OCI-LY7 (cell line): Measurements from ENCODE around the gene SCN3A. TPM values are rescaled to one million over a fixed set of nuclear protein-coding genes. Genes with fewer than 3 reads are reported as not detected.

Experiments used
- BruUV-seq: library from RNA; stranded (reverse); fragments of 400-500 nt; replicated peaks from 2 replicates; lab custom pipeline; 2021; lab: Mats Ljungman, UMichigan
- CTCF ChIA-PET: fragments of 300-600 bp; sonication (Branson Sonifier 250); formaldehyde crosslinking; loops from one replicate; lab custom pipeline; 2022; ENCODE audit warnings: antibody characterized with exemption; ENCODE audit not compliant: unreplicated experiment; lab: Charles Lee
- POLR2A ChIA-PET: fragments of 300-600 bp; sonication (Branson Sonifier 250); formaldehyde crosslinking; loops from one replicate; lab custom pipeline; 2022; ENCODE audit warnings: antibody characterized with exemption; lab: Charles Lee
- DNase-seq: peaks from one replicate; pipeline ENCODE4 v3.0.0-alpha.2; 2015; ENCODE audit warnings: low spot score
- H2AFZ ChIP-seq: fragments of 200-600 bp; sonication (generic), shearing (Covaris generic); 2 replicates; pipeline ENCODE4 v1.6.1; 2014; ENCODE audit warnings: mild to moderate bottlenecking, antibody characterized with exemption, low read length, moderate library complexity
- H3K27ac ChIP-seq: fragments of 200-600 bp; sonication (generic); 2 replicates; pipeline ENCODE4 v1.5.1; 2014; ENCODE audit warnings: mixed run types, low read depth, mild to moderate bottlenecking, moderate library complexity, low read length, inconsistent platforms; ENCODE audit not compliant: poor library complexity, severe bottlenecking
- H3K36me3 ChIP-seq: fragments of 200-600 bp; sonication (generic); 2 replicates; pipeline ENCODE4 v1.6.1; 2014; ENCODE audit warnings: mild to moderate bottlenecking, antibody characterized with exemption, low read length, moderate library complexity, mixed read lengths; ENCODE audit not compliant: insufficient read depth
- H3K4me1 ChIP-seq: fragments of 200-600 bp; sonication (generic); 2 replicates; pipeline ENCODE4 v1.5.1; 2014; ENCODE audit warnings: mild to moderate bottlenecking, low read length; ENCODE audit not compliant: insufficient read depth, poor library complexity, severe bottlenecking
- H3K4me2 ChIP-seq: fragments of 200-600 bp; sonication (generic); 2 replicates; pipeline ENCODE4 v1.6.1; 2014; ENCODE audit warnings: mild to moderate bottlenecking, low read length
- H3K4me3 ChIP-seq: fragments of 200-600 bp; sonication (generic); 2 replicates; pipeline ENCODE4 v1.5.1; 2014; ENCODE audit warnings: mild to moderate bottlenecking, low read depth, low read length; ENCODE audit not compliant: poor library complexity, severe bottlenecking
- H3K79me2 ChIP-seq: fragments of 200-600 bp; sonication (generic); 2 replicates; pipeline ENCODE4 v1.6.1; 2016; ENCODE audit warnings: low read depth, mild to moderate bottlenecking, low read length, moderate library complexity, mixed read lengths; ENCODE audit not compliant: insufficient read depth
- H3K9me2 ChIP-seq: fragments of 200-600 bp; sonication (generic); 2 replicates; pipeline ENCODE4 v1.6.1; 2016; ENCODE audit warnings: mild to moderate bottlenecking, low read length, mixed read lengths; ENCODE audit not compliant: insufficient read depth
- H3K9me3 ChIP-seq: fragments of 200-600 bp; sonication (generic); 2 replicates; pipeline ENCODE4 v1.6.1; 2014; ENCODE audit warnings: mild to moderate bottlenecking, mixed run types, low read length, mixed read lengths
- H4K20me1 ChIP-seq: fragments of 200-600 bp; sonication (generic); 2 replicates; pipeline ENCODE4 v1.6.1; 2014; ENCODE audit warnings: mild to moderate bottlenecking, antibody characterized with exemption, low read length, moderate library complexity, mixed read lengths; ENCODE audit not compliant: insufficient read depth
- EZH2phosphoT487 ChIP-seq: fragments of 200-600 bp; sonication (generic); IDR thresholded peaks from 2 replicates; pipeline ENCODE4 v1.6.1; 2018; ENCODE audit warnings: low read depth, borderline replicate concordance, mild to moderate bottlenecking, mixed run types, antibody characterized with exemption, low read length, moderate library complexity, mixed read lengths
- intact Hi-C: fragments of 100-400 bp; cut with micrococcal nuclease; formaldehyde crosslinking; loops from one replicate; pipeline ENCODE4 v1.10.0; 2022; ENCODE audit not compliant: unreplicated experiment
- total RNA-seq, 2 experiments: library from RNA; depleted of rRNA in 1 of 2; stranded (reverse); fragments of >200 nt in 1 of 2; shearing (Covaris generic) in 1 of 2; gene quantifications; 2 replicates each; pipeline ENCODE4 v1.2.3, GENCODE V29; 2014 to 2022
- TF ChIP-seq, protein P1 (sequence below): fragments of 200-600 bp; sonication (generic); conservative IDR thresholded peaks from 2 replicates; pipeline ENCODE4 v1.5.1; 2014; ENCODE audit warnings: mild to moderate bottlenecking, antibody characterized with exemption, low read length, moderate library complexity, mixed read lengths

Gene SCN3A
- total RNA-seq, 2 experiments from 2014 or later, result 7.1 to 8.0 TPM

- TF ChIP-seq, protein P1, sequence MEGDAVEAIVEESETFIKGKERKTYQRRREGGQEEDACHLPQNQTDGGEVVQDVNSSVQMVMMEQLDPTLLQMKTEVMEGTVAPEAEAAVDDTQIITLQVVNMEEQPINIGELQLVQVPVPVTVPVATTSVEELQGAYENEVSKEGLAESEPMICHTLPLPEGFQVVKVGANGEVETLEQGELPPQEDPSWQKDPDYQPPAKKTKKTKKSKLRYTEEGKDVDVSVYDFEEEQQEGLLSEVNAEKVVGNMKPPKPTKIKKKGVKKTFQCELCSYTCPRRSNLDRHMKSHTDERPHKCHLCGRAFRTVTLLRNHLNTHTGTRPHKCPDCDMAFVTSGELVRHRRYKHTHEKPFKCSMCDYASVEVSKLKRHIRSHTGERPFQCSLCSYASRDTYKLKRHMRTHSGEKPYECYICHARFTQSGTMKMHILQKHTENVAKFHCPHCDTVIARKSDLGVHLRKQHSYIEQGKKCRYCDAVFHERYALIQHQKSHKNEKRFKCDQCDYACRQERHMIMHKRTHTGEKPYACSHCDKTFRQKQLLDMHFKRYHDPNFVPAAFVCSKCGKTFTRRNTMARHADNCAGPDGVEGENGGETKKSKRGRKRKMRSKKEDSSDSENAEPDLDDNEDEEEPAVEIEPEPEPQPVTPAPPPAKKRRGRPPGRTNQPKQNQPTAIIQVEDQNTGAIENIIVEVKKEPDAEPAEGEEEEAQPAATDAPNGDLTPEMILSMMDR, result no peak
- TF ChIP-seq EZH2phosphoT487, result no peak
- Histone ChIP-seq H3K4me2 (peak overlapping the region; percentile 62), H3K9me2 (no peaks in the 10 kb centered on the region), H3K9me3 (no peaks in the 10 kb centered on the region), H3K27ac (peak overlapping the region; percentile 82), H3K4me1 (peaks cover 81% of the 10 kb centered on the region), H3K4me3 (peak overlapping the region; percentile 13), H4K20me1 (no peaks in the 10 kb centered on the region), H2AFZ (no peak overlapping the region; the same call in 1 of the 2 replicates), H3K79me2 (peaks cover 43% of the 10 kb centered on the region; the same call in 1 of the 2 replicates), H3K36me3 (0 out of 2 replicates have a peak, but pooled peaks cover 3% of the 10 kb centered on the region)
- no TSS peak for BruUV-seq
- ChIA-PET CTCF (no interaction called here), POLR2A (interaction anchor here (0.9 kb wide), 1 partner anchor 10 kb away, joined by 3 read pairs; no protein-coding TSS in a partner anchor)
- peak; percentile 70 for DNase-seq
- intact Hi-C loops, result no loop called here
Measured at GRCh38 chr2:165193178-165193777, 10.6 kb downstream of the SCN3A start.

DNA sequence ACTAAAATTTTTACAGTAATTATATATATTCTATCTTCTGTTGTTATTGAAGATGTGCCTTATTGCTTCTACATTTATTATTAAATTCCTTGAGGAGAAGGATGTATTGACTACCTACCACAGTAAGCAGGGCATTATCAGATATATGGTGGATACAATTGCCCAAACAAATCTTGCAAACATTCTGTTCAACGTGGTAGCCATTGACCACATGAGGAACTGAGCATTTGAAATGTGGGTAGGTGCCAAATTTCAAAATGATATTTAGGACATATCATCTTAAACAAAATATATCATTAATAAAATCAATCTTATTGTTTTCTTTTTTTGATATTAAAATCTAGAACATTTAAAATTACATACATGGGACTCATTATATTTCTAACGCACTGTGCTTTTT lies 11.1 kb downstream of the SCN3A start:
- Histone ChIP-seq H3K27ac (peak overlapping the region; percentile 82), H2AFZ (no peak overlapping the region), H3K9me2 (no peaks in the 10 kb centered on the region), H3K4me1 (peaks cover 76% of the 10 kb centered on the region), H3K36me3 (0 out of 2 replicates have a peak, but pooled peaks cover 3% of the 10 kb centered on the region), H3K4me3 (peak overlapping the region; percentile 13), H3K79me2 (peaks cover 38% of the 10 kb centered on the region; the same call in 1 of the 2 replicates), H3K9me3 (no peaks in the 10 kb centered on the region), H3K4me2 (peak overlapping the region; percentile 62), H4K20me1 (no peaks in the 10 kb centered on the region)
- ChIA-PET CTCF (no interaction called here), POLR2A (interaction anchor here (0.9 kb wide), 1 partner anchor 10 kb away, joined by 3 read pairs; no protein-coding TSS in a partner anchor)
- intact Hi-C loops, result no loop called here
- TF ChIP-seq EZH2phosphoT487, result no peak
- TF ChIP-seq, protein P1, result no peak
- DNase-seq, result peak; percentile 22
- no TSS peak for BruUV-seq
